Ishikawa (cell line): ENCODE results near the gene LDAH.

Experiments
- CEBPB ChIP-seq: IDR thresholded peaks from 2 replicates; pipeline ENCODE4 v1.6.1; 2012
- EGR1 ChIP-seq: IDR thresholded peaks from 2 replicates; pipeline ENCODE4 v1.6.1; 2012
- EP300 ChIP-seq: IDR thresholded peaks from 2 replicates; pipeline ENCODE4 v1.6.1; 2012; ENCODE audit warnings: borderline replicate concordance
- MAX ChIP-seq: IDR thresholded peaks from 2 replicates; pipeline ENCODE4 v1.6.1; 2012
- NFIC ChIP-seq: IDR thresholded peaks from 2 replicates; pipeline ENCODE4 v1.6.1; 2012
- RAD21 ChIP-seq: IDR thresholded peaks from 2 replicates; pipeline ENCODE4 v1.6.1; 2012; ENCODE audit warnings: low read depth
- TCF12 ChIP-seq: IDR thresholded peaks from 2 replicates; pipeline ENCODE4 v1.6.1; 2012; ENCODE audit warnings: low read depth
- TEAD4 ChIP-seq: IDR thresholded peaks from 2 replicates; pipeline ENCODE4 v1.6.1; 2012
- YY1 ChIP-seq: IDR thresholded peaks from 2 replicates; pipeline ENCODE4 v1.6.1; 2012; ENCODE audit warnings: low read depth

- no peak for TF ChIP-seq YY1
- no peak for TF ChIP-seq MAX
- no peak for TF ChIP-seq CEBPB
- no peak for TF ChIP-seq EP300
- no peak for TF ChIP-seq NFIC
- no peak for TF ChIP-seq RAD21
- TF ChIP-seq TCF12: no peak
- TF ChIP-seq EGR1: no peak
- TF ChIP-seq TEAD4: no peak
Measured at GRCh38 chr2:20844246-20844645, 21.3 kb upstream of the LDAH start.
